Suppressor macrophage treated with lipopolysaccharide for 4 hours (primary cell): ENCODE data around the gene NLGN4X.
"Not testable (repeated sequence)": the region's sequence is repeated elsewhere in the genome, so short reads cannot be mapped to it uniquely, and the experiment has no call there.

Experiments used
- DNase-seq: peaks from one replicate; pipeline ENCODE4 v3.0.0-alpha.2; 2020

The NLGN4X gene

DNA sequence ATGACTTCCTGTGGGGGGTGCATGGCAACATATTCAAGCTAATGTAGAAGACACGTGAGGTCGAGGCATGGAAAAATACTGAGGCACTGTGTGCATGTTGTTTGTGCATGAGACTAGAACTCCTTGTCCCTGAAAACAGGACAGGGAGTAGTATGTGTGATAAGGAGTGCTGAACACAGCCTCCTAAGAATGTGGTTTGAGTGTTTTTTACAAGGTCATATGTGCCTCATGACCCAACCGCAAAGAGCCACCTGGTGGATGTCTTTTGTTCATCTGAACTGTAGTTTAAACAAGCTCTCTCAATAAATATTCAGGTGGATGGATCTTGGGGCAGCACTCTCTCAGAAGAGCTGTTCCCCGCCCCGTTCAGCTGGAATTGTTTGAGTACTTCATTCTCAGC is 226.6 kb downstream of the NLGN4X start:
- no peak for DNase-seq

DNA sequence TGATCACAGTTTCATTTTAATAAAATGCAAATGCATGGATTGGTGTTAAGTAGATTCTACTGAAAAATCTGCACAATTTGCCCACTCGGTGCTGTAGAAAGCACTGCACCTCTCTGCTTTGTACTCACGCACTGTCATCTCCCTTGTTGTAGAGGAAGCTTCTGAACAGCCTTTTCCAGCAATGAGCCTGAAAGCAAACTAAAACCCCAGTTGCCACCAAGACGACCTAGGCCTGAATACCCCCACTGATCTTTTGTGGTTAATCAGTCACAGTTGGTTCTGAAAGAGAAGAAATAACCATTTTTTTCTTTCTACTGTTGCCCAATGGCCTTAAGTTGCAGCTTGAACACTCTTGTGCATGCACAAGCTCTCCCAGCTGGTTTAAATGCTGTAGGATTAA is 229.8 kb downstream of the NLGN4X start:
- no peak for DNase-seq

DNA sequence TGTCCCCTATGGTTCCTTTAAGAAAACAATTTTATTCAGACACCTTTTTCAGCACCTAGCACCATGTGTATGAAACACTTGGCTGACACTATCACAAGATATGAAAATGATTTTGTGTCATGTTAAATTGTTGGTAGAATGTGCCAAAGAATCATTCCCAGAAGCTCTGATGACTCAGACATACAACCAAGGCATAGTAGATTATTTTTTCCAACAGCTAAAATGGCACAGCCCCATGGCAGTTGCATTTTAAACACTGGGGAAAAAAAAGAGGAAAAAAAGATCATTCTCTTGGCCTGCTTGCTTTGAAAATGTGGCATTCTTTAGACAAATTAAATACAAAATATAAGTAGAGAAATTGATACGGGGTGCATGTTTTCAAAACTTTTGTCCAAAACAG is 230.2 kb downstream of the NLGN4X start:
- DNase-seq, result no peak

DNA sequence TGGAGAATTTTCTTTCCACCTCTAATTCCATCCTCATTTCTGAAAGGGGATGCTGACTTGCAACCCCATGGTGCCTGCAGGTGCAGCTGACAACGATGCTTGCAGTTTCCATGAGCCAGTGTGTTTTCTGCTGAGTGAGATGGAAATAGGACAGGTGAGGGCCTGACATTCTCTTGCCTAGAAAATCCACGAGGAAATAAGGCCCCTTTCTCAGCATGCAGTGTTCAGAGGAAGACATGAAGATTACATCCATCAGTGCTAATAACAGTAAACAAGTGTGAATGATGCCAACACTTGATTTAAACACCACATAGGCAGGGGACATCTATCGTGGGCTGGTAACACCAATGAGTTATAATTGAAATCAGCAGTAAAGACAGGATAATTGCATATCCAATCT is 237.3 kb downstream of the NLGN4X start:
- no peak for DNase-seq

DNA sequence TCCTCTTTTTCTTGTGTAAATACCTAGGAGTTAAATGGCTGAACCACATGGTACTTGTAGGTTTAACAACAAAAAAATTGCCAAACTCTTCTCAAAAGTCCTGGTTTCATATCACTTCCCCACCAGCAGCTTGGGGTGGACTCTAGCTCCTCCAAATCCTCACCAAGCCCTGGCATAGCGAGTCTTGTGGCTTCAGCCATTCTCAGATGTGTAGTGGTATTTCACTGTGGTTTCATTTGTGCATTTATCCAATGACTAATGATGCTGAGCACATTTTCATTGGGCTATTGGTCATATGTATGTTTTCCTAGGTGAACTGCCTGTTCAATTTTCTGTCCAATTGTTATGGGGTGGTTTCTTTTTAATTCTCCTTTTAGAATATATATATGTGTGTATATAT is 249.3 kb downstream of the NLGN4X start:
- DNase-seq, result no peak

DNA sequence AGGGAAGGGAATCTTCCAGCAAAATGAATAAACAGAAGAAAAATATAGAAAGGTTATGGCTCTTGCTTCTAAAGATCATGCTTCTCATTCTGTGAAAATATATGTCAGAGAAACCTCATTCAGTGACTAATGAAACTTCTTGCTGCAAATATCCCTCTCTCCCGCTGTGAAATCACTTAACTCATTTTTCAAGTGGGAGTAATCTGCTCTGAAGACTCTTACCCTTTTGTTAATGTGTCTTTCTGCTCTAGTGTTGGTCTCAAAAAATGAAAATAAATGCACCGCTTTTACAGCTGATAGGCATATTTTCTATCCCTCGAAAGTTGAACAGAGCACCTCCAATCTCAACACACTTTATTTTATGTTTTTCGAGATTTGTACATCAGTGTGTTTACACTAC is 252.3 kb downstream of the NLGN4X start:
- DNase-seq, result no peak

DNA sequence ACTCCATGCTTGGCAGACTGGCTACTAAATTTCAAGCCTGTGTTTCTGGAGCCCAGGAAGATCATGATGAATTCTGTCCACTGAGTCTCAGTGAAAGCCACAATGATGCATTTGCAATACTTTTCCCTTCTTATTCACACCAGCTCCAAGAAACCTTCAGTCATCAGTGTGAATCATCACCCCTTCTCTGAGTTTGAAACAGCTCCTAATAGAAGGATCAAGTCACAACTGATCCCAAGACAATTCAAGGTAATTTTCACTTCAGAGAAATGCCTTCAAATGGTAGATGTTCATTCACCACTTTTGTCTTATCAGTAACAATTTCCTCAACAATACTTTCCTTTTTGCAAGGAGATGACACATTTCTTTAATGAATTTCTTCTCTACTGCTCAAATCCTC is 257.4 kb downstream of the NLGN4X start:
- DNase-seq, result no peak

DNA sequence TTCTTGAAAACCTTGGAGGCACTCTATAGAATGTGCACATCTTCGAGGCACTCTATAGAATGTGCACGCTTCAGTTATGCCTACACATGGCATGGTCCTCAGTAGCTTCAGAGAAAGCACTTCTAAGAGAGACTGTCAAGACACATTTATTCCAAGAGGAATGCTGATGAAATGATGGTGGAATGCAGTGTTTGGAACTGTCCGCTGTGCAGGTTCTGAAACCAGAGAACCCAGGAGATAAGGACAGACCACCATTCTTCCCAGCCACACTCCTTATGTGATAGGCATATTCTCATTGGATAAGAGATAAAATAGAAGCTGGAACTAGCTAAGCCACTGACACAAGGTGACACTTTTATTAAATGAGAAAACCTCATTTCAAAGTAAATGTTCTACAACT is 263.3 kb downstream of the NLGN4X start:
- no peak for DNase-seq

DNA sequence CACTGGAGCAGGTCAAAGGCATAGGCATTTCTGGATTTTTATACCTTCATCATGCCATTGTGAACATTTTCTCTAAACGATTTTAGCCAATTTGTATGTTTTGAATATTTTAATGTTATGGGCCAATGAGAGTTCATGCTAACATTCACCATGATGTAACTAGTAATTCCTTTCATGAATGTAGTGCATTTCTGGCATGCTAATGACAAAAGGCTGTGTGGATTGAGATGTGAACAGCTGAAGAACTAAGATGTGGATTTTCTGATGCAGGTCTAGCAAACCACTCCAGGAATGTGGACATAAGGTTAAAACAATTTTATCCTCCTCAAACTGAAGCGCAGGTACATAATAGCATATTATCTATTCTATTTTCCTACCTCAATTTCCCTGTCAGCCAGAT is 269.4 kb downstream of the NLGN4X start:
- DNase-seq, result no peak

DNA sequence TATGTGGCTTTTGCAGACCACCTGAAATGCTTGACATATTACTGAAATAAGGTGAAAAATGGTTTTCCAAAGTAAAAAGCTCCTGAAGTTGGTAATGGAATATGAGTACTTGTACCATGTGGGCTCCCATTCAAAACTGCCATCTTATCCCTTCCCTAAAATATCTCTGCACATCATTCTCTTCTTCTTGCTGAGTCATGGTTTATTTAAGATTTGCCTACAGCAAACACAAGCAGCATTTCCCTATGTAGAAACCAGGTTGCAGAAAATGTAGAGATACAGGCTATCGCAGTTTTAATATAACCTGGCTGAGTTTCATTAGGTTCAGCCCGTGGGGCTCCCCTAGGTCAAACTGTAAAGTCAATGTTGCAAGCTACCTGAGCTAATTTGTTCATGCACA is 270.1 kb downstream of the NLGN4X start:
- DNase-seq, result no peak

DNA sequence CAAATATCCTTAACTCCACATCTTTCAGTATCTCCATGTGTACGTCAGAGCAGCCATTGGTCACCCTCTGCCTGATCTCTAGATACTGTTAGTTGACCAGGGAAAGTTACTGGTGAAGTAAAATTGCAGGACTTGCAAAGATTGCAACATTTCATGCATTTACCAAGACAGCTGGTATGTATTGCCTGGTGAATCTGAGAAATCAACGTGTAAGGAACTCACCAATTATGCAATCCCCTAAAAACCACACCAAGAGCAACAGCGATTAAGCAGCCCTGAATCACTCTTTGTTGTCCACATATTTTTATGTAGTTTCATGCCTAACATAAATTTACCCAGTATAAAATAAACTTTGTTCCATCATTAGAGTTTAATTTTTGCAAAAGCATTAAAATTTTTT is 271.2 kb downstream of the NLGN4X start:
- no peak for DNase-seq

DNA sequence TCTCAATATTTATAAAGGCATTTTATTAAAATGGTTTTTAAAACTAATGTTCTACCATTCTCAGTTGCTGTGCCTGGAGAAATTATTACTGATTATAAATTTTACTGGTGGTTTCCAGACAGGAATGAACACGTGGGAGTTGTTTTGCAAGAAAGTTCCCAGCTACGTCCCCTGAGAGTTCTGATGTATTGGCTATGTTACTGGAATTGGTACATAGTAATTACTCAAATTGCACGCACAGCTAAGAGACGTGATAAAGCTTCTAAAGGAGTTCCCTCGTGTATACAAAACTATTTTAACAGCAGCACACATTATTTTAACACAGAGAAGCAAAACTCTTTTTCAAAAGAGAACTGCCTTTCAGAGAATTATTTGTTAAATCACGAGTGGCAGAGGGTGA is 292.2 kb downstream of the NLGN4X start:
- no peak for DNase-seq

DNA sequence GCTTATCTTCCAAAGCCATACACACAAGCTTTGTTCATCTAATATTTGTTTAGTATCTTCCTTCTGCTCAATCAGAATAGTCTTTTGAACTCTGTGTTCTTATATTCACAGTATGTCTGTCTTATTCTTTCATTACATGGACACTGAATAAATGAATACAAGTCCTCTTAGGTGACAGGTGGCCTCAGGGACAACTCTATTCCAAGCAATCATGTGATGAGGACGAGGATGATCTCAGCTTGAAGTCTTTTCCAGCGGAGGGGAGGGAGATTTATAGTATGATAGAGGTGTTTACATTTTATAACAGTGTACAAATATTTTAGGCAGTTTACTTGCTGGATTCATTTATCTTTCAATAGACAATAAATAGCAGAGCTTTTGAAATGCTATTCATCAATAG is 300.4 kb downstream of the NLGN4X start:
- no peak for DNase-seq

DNA sequence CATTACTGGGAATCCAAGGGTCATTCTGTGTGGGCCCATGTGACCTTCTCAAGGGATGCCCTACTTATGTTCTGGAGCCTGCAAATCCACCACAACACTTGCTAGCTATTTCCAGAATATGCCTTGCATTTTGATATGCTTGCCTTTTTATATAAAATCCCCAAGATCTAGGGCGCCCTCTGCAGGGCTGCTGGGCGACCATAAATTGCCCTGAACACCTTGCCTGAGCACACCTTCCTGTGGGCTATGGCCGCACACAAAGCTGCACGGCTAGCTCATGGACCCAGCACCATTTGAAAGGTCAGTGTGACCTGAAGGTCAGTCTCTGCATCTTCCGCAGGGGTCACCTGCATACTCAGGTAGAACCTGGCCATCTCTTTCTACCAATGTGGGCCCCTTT is 311.7 kb downstream of the NLGN4X start:
- peak; percentile 0 for DNase-seq

DNA sequence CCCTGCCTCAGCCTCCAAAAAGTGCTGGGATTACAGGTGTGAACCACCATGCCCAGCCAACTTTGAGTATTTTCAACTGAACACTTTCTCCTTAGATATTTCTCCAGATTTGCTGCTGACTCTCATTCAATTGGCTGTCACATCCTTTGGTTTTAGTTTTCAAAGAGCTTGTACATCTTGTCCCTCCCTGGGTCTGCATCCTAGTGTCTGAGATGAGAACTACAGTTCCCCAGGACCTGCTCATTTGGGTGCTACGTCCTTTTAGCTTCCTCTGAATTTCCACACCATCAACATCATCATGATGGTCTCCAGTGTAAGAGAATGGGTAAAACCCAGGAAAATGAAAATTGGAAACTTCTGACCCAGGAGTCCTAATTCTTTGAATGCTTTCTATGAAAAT is 312.9 kb downstream of the NLGN4X start:
- DNase-seq, result no peak

DNA sequence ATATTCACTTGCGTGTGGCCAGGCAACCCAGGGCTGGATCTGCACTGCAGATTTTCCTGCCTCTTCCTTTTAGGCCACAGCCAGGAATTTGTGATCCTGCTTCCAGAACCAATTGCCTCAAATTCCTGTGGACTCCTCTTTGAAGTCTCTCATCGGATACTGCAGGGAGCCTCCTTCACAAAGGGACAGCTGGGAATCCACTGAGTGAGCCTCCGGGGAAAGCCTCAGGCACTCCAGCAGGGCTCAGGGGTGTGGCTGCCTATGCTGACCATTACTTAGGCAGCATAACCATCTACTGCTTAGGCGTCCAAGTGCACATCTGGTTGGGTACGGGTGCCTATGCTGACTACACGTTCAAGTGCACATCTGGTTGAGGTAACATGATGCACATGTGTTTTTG is 321.5 kb downstream of the NLGN4X start:
- DNase-seq, result no peak

DNA sequence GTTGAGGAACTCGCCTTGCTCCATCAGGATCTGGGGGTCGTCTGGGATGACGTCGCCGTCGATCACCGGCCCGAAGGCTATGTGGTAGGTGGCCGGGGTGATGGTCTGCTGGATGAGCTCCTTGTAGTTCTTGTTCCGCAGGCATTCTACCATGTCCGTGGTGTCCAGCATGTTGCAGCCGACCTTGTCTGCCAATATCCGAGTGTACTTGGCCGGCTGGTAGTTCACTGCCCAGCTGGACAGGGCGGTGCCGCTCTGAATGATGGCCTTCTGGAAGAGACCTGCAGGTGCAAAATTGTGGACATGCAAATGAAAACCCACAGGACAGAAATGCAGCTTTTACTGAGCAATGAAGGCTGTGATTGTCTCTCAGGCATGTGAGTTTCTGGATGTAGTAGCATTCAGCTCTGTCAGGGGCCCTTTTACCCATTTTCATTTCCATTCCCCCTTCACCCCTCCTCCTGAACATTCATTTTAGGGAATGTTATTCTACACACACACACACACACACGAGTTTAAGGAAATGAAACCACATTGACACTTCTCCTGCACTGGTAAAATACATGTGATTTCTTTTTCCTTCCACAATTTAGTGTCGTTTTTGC is 325.0 kb downstream of the NLGN4X start:
- DNase-seq, result not testable (repeated sequence)

DNA sequence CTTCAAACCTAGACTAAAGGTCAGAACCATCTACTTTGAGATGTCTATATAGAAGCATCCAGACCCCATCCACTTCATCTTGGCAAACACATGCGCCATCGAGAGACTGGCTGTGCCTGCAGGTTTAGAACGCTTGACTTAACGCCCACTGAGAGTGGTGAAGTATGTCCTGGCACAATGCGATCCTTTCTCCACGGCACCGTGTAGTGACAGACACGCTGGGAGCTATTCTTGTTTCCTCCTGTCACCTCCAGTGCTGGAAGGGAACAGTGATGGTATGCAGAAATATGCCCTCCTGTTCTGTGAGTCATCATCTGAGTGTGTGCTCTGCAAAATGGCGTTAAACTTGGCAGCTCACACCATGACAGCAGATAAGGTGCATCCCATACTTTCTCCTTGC is 330.2 kb downstream of the NLGN4X start:
- no peak for DNase-seq

DNA sequence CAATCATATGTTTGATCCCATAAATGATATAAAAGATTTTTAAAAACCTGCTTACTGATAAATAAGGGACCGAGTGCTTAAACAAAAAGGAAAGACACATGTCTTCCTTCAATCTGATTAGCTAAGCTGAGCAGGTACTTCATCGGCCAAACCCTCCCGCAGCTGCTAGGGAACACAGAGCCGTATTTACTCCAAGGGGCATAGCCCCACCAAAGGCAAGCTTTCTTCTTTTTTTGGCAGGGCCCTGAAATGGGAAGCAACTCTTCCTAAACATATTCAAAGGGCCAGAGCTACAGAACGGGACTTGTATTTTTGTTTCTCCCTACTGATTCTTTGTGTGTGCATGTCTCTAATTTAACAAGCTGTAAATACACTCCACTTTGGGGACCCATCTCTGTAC is 337.3 kb downstream of the NLGN4X start:
- DNase-seq, result no peak

DNA sequence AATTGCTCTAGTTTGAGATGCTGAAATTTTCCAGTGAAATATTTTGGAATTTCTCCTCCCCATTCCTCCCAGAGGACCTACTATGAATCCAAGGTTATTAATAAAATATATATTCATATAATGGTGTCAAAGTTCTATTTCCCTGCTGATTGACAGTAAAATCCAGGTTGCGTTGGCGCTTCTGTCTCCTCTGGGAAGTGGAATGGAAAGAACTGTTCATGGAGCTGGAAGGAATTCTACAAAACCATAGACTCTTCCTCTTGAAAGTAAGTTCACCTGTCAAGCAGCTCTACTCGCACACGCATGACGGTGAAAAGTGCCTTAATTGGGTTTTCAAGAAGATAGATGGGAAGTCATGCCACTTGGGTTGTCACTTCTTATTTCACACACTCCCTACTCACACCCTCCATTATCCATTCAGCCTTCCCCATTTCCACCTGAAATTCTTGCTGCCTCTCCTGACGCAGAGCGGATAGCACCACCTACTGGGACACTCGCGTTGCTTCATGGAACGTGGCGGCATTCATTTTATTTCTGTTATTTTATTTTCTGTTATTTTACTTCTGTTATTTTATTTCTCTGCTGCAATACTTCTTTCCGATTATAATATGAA is 351.6 kb downstream of the NLGN4X start:
- peak; percentile 28 for DNase-seq

DNA sequence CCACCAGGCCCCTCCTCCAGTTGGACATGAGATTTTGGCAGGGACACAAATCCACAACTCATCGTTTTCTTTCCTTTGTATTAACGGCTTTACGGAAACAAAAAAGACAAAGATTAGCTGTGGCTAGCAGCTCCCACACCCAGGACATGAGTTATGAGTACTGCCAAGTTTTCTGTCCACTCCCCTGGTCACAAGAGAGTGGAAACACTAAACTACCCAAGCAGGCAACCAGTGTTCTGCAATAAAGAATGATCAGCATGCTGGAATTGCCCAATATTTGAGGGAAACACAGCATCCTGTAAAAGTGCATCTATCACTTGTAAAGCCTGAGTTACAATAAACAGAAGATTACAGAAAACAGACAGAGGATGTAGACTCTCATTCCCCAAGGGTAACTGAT is 358.4 kb downstream of the NLGN4X start:
- no peak for DNase-seq

DNA sequence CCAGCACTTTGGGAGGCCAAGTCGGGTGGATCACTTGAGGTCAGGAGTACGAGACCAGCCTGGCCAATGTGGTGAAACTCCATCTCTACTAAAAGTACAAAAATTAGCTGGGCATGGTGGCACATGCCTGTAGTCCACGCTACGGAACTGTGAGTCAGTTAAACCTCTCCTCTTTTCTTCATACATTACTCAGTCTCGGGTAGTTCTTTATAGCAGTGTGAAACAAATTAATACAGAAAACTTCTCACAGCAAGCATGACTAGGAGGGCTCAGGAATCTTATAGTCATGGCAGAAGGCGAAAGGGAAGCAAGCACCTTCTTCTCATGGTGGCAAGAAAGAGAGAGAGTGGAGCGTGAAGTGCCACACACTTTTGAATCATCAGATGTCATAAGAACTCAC is 358.9 kb downstream of the NLGN4X start:
- no peak for DNase-seq

DNA sequence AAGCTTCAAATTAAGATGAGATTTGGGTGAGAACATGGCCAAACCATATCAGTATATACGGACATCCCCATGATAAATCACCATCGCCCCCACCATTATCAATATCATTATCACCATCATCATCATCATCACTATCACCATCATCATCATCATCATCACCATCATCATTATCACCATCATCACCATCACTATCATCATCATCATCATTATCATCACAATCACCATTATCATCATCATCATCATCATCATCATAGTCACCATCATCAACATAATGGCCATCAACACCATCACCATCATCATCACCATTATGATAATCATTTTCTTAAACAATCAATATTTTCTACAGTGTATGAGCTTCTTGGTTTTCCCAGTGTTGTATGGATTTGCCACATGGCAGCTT is 360.9 kb downstream of the NLGN4X start:
- no peak for DNase-seq

DNA sequence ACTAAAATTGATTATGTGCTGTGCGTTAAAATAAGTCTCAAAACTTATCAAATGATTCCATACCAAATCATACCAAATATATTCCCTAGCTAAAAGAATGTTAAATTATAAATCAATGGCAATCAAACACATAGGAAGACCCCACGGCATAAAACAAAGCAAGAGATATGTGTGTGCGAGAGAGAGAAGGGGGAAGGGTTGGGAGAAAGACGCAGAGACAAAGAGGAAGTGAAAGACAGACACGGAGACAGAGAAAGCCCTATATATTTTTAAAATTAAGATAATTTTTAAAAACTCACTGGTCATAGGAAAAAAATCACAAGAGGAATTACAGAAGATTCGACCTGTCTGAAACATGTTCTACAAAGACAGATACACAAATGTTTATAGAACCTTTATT is 371.4 kb downstream of the NLGN4X start:
- peak; percentile 6 for DNase-seq

DNA sequence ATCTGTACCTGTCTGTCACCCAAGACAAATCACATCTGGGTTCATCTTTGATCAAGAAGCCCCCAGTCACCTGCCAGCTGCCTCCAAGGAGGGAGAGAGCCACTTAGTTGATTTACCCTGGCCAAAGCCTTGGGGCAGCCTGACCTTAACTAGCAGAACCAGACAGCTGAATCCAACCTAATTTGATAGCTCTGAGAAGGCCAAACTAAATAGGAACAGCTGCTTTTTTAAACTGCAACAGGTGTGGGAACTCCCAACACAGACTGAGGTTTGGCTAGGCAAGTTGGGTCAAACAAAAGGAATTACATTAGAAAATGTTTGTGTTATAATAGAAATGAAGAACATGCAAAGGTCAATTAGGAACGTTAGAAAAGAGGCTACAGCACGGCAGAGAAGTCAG is 375.7 kb downstream of the NLGN4X start:
- DNase-seq, result no peak

DNA sequence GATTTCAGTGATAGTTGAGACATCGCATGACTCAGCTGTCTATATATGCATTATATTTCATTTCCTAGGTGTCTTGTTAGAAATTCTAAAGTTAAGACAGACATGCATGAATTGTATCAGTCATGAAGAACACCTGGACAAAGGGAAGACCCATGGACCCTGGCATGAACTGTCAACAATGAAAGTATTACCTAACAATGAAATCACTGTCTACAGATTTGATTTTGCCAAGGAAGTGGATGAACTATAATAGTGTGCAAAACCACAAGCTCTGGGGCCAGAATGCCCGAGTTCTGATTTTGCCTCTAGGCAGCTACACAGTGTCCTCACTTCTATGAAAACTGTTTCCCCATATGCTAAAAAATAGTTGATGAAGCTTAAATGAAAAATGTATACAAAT is 386.1 kb downstream of the NLGN4X start:
- no peak for DNase-seq
